HG03103 (cell line): Measurements from ENCODE around the gene STN1.

ENCODE experiments used
- ATAC-seq: cut with Tn5 transposase; IDR thresholded peaks from one replicate; pipeline ENCODE4 v1.9.1; 2021; ENCODE audit warnings: low read depth; ENCODE audit not compliant: unreplicated experiment

STN1 gene

DNA sequence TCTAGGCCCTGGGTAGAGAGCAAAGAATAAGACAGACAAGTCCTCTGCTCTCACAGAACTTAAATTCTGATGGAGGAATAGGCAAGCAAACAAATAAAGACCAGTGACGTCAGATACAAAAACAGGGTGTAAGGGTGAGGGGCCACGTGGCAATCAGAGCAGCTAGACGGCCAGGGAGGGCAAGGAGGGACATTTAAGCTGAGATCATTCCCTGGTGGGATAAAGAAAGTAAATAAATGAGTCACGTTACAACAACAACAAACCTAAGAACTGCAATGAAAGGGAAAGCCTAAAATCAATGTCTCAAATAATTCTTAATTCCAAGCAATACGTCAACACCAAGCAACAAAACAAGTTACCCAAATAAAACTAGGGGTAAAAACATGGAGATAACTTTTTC, 21.8 kb downstream of the STN1 start:
- no peak for ATAC-seq

GRCh38 chr10:103895411-103896186, 22.4 kb downstream of the STN1 start:
- no peak for ATAC-seq

DNA sequence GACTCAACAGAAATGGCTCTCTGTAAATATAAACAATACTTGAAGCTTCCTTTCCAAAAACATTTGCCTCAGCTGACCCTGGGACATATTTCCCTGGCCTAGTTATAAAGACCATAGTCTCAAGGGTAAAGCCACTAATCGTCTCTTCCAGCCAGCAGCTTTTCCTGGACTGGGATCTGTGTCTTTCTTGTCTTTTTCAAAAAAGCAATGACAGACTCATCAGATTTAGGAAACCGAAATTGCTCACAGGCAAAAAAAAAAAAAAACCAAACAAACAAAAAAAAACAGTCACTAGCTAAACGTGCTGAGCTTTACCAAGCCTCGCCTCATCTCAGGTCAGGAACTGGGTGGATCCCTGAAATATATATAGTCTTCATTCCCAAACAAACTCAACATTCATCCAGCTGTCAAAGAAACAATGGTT, 23.5 kb downstream of the STN1 start:
- no peak for ATAC-seq

DNA sequence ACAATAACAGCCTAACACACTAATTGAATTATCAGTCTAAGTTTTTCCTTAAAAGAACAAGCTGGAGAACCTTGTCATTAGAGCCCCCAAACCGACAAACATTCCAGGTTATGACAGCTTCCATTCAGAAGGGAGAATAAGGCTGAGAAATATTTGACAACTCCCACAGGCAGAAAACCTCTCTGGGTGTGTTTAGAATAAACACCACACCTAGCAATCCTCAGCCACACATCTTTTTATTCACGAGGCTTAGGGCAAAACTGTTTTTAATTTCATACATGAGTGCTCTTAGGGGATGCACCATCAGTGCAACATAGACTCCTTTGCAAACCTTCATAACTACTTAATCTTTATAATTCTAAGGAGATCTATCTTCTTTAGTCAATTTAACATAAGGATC, 24.2 kb downstream of the STN1 start:
- ATAC-seq, result no peak

DNA sequence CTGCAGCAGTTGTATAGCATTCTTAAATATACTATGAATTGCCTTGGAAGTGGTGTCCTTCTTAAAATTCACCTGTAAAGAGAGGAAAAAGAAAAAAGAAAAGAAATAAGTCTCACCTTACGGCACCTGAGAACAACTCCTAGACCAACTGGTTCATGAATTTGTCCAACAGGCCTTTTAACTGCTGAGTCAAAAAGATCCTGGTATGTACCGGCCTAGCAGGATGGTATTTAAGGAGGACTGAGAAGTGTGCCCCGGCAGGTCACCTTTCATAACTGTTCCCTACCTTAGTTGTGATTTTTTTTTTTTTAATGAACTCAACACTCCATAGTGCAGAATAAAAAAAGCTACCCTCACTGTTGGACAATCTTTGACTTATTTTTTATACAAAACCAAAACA, 25.8 kb downstream of the STN1 start:
- no peak for ATAC-seq

DNA sequence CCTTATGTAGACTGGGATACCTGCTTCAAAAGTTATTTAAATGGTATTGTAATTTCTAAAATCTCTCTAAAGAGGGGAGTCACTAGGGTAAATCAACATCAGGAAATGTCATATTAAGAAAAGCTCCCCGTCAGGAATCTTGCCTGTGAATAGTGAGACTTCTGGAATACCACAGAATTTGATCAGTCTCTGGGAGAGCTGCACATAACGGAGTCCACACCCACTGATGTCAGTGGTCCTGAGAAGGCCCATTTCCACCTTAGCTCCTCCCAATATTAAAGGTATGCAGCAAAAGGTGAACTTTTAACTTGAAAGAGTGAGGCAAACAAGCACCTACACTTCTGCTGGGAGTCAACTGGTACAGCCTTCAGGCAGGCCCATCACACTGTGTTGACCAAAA, 27.3 kb downstream of the STN1 start:
- no peak for ATAC-seq

DNA sequence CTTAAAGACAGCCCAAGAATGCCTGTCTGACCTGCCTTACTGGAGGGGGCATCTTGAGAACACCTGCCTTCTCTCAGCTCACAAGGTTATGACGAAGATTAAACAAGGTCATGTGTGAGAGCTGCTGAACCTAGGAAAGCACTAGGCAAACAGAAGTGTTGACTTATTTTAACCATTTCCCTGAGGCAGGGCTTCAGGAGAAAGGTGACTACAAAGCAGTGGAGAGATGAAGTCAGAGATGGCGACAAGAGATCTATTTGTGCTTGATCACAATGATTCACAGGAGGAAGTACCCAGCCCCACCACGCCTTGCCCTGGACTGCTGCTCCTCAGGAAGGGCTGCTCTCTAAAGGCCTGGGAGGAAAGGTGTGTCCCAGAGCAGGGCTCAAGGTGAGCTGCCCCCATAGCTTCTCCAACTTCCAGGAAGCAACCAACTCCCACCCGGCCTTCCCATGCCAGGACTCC, 27.8 kb downstream of the STN1 start:
- ATAC-seq, result no peak

GRCh38 chr10:103889121-103889720, 28.8 kb downstream of the STN1 start:
- ATAC-seq, result no peak

DNA sequence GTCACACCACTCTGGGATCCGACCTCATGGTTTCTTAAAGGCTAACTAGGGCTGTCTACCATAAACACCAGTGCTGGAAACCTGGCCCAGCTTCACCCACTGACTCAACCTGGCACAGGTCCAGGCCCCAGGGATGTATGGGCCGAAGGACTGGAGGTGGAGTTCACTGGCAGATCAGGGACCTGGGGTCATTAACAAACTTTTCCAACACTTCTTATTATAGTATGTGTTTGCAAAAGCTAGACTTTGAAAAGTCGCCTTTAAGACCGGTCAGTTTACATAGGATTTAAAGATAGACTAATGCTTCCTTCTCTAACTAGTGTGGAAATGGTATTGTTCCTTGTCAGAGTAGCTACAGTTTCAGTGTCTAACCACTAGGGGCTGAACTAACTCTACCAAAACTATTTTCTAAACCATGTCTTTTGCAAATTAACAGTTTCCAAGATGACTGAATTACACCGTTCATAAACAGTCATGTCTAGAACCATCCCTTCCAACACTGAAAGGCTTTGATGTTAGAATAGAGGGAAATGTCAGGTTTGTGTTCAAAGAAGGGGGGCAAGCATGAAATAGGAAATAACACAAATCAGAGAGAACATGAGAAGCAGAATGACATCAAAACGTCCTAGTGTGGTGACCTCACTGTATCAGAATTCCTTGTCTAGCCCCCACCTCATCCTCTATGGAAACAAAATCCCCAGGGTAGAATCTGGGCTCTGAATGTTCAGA, 29.7 kb downstream of the STN1 start:
- peak; percentile 71 for ATAC-seq

GRCh38 chr10:103885617-103886016, 32.4 kb downstream of the STN1 start:
- ATAC-seq, result no peak

DNA sequence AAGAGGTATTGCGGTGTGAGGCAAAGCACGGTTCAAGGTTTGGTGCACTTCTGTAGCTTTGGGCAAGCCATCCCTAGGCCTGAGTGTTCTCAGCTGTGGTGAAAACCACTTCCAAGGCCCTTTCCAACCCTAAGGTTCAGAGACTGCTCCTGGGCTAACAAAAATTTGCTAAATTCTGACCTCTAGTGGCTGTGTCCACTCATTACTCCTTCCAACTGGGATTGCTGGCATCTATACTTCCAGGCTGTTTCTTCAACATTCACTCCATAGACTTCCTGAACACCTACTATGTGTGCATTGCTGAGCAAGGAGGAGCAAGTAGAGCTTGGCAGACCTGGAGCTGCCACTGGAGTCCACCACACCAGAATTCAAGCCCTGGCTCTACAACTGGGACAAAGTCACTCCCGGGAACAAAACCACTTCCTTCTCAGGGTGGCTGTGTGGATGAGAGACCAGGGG, 33.3 kb downstream of the STN1 start:
- no peak for ATAC-seq

DNA sequence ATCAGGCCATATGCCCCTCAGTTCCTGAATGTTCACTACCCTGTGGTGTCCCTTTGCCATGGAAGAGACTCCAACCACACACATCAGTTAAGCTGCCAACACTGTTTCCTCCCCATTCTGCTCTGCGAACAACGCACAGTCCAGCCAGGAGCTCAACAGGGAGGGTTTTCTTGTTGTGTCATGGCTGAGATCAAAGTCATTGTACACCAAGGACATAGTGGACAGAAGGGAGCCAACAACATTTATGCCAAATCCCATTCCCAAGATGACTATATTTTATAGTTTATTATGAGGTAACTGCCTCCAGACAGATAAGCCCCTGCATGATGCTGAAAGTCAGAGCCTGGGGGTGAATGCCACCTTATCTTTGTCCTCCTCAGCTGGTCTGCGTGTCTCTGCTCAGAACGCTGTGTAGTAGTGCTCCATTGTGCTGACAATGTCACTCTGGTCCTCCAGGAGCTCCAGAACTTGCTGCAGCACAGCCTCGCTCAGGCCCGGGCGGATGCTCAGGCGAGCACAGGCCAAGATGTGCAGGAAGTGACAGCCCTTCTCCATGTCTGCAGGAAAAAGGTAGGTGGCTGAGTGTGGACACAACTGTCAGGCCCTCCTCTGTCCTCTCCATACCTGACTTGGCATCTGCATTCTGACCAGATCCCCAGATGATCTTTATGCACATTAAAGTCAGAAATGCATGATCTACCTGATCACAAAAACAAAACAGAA, 35.5 kb downstream of the STN1 start:
- ATAC-seq, result no peak

- no peak for ATAC-seq
These were observed 36.3 kb downstream of the STN1 start for GRCh38 chr10:103881416-103882284.

- no peak for ATAC-seq
These were observed 38.2 kb downstream of the STN1 start for GRCh38 chr10:103879831-103880230.

- ATAC-seq, result no peak
These were observed 38.6 kb downstream of the STN1 start for GRCh38 chr10:103879409-103879808.

GRCh38 chr10:103877861-103878260, 40.1 kb downstream of the STN1 start:
- no peak for ATAC-seq

- no peak for ATAC-seq
These were observed 41.8 kb downstream of the STN1 start for GRCh38 chr10:103876155-103876554.

GRCh38 chr10:103874730-103875129, 43.3 kb downstream of the STN1 start:
- no peak for ATAC-seq

GRCh38 chr10:103872137-103872931, 45.6 kb downstream of the STN1 start:
- ATAC-seq, result no peak
